KMS-11 (cell line): ENCODE data around the gene DNAH10.

Experiments
- H2AFZ ChIP-seq: fragments of 200-600 bp; sonication (generic); 2 replicates; pipeline ENCODE4 v1.6.1; 2016; ENCODE audit warnings: antibody characterized with exemption, mixed run types, low read depth
- H3K27ac ChIP-seq: fragments of 200-600 bp; sonication (generic); 2 replicates; pipeline ENCODE4 v1.6.1; 2016; ENCODE audit warnings: mild to moderate bottlenecking, mixed run types
- H3K27me3 ChIP-seq: fragments of 200-600 bp; sonication (generic); 2 replicates; pipeline ENCODE4 v1.6.1; 2017; ENCODE audit warnings: mild to moderate bottlenecking, low read depth, mixed run types, moderate library complexity; ENCODE audit not compliant: insufficient read depth
- H3K36me3 ChIP-seq: fragments of 200-600 bp; sonication (generic); 2 replicates; pipeline ENCODE4 v1.6.1; 2017; ENCODE audit warnings: mild to moderate bottlenecking, mixed run types; ENCODE audit not compliant: insufficient read depth
- H3K4me1 ChIP-seq: fragments of 200-600 bp; sonication (generic); 2 replicates; pipeline ENCODE4 v1.6.1; 2016; ENCODE audit warnings: mild to moderate bottlenecking, low read depth, mixed run types; ENCODE audit not compliant: poor library complexity, severe bottlenecking
- H3K4me2 ChIP-seq: fragments of 200-600 bp; sonication (generic); 2 replicates; pipeline ENCODE4 v1.7.0; 2016; ENCODE audit warnings: mild to moderate bottlenecking, mixed run types
- H3K4me3 ChIP-seq: fragments of 200-600 bp; sonication (generic); IDR thresholded peaks from 2 replicates; pipeline ENCODE4 v1.6.1; 2017; ENCODE audit warnings: low read depth, low read length, mixed read lengths; ENCODE audit not compliant: insufficient read depth
- H3K79me2 ChIP-seq: fragments of 200-600 bp; sonication (generic); 2 replicates; pipeline ENCODE4 v1.6.1; 2016; ENCODE audit warnings: low read depth, mixed run types; ENCODE audit not compliant: insufficient read depth
- H3K9ac ChIP-seq: fragments of 200-600 bp; sonication (generic); 2 replicates; pipeline ENCODE4 v1.6.1; 2016; ENCODE audit warnings: mild to moderate bottlenecking, mixed run types
- H4K20me1 ChIP-seq: fragments of 200-600 bp; sonication (generic); 2 replicates; pipeline ENCODE4 v1.6.1; 2016; ENCODE audit warnings: mild to moderate bottlenecking, mixed run types; ENCODE audit not compliant: insufficient read depth
- CTCF ChIP-seq: fragments of 200-600 bp; sonication (generic); conservative IDR thresholded peaks from 2 replicates; pipeline ENCODE4 v1.6.1; 2017; ENCODE audit warnings: low read depth, mild to moderate bottlenecking, antibody characterized with exemption, low read length, moderate library complexity, mixed read lengths

Gene DNAH10

GRCh38 chr12:123958462-123958861 is 196.4 kb downstream of the DNAH10 start:
- H3K4me2 ChIP-seq: no peak overlapping the region
- no peak overlapping the region for H3K27ac ChIP-seq
- no peaks in the 10 kb centered on the region for H4K20me1 ChIP-seq
- H3K4me1 ChIP-seq: no peaks in the 10 kb centered on the region
- no peaks in the 10 kb centered on the region for H3K79me2 ChIP-seq
- no peaks in the 10 kb centered on the region for H3K36me3 ChIP-seq
- no peak overlapping the region for H2AFZ ChIP-seq
- H3K27me3 ChIP-seq: no peaks in the 10 kb centered on the region
- H3K4me3 ChIP-seq: no peak overlapping the region
- H3K9ac ChIP-seq: no peak overlapping the region
- no peak for TF ChIP-seq CTCF

GRCh38 chr12:123958876-123959275 is 196.8 kb downstream of the DNAH10 start:
- H2AFZ ChIP-seq: no peak overlapping the region
- H3K79me2 ChIP-seq: no peaks in the 10 kb centered on the region
- H3K4me3 ChIP-seq: no peak overlapping the region
- H3K4me1 ChIP-seq: no peaks in the 10 kb centered on the region
- H3K4me2 ChIP-seq: no peak overlapping the region
- no peak overlapping the region for H3K9ac ChIP-seq
- TF ChIP-seq CTCF: no peak
- no peaks in the 10 kb centered on the region for H4K20me1 ChIP-seq
- no peak overlapping the region for H3K27ac ChIP-seq
- H3K36me3 ChIP-seq: no peaks in the 10 kb centered on the region
- H3K27me3 ChIP-seq: no peaks in the 10 kb centered on the region

GRCh38 chr12:123960029-123960735 is 198.1 kb downstream of the DNAH10 start:
- Histone ChIP-seq H2AFZ (no peak overlapping the region), H3K4me2 (no peak overlapping the region), H4K20me1 (no peaks in the 10 kb centered on the region), H3K79me2 (no peaks in the 10 kb centered on the region), H3K36me3 (no peaks in the 10 kb centered on the region), H3K4me3 (no peak overlapping the region), H3K27ac (no peak overlapping the region), H3K9ac (no peak overlapping the region), H3K4me1 (no peaks in the 10 kb centered on the region), H3K27me3 (no peaks in the 10 kb centered on the region)
- TF ChIP-seq CTCF: no peak

- Histone ChIP-seq H3K4me3 (no peak overlapping the region), H3K27me3 (no peaks in the 10 kb centered on the region), H3K9ac (no peak overlapping the region), H3K4me2 (no peak overlapping the region), H4K20me1 (no peaks in the 10 kb centered on the region), H3K36me3 (no peaks in the 10 kb centered on the region), H3K27ac (no peak overlapping the region), H3K79me2 (no peaks in the 10 kb centered on the region), H2AFZ (no peak overlapping the region), H3K4me1 (no peaks in the 10 kb centered on the region)
- TF ChIP-seq CTCF: no peak
Observed at GRCh38 chr12:123960856-123961255, 198.8 kb downstream of the DNAH10 start.
